ENCODE measurements around the gene CLTA. TPM values are rescaled to one million over a fixed set of nuclear protein-coding genes. Genes with fewer than 3 reads are reported as not detected.

CLTA gene
- total RNA-seq = 100 to 1,000 TPM; 123 to 133 TPM

GRCh38 chr9:36190388-36191289, at the start of gene CLTA:
Gene CLTA, plus strand, starts transcription at chr9:36190921. Its CDS starts 136 bp downstream, at chr9:36191057.
- intact Hi-C loops (cut with DNase I, micrococcal nuclease) = loop anchor here (1.0 to 10.0 kb wide), 15 partner anchors 16 to 1294 kb away; partner anchors contain the start of genes GNE (in 2 of the 2), ATOSB (in 1 of the 2), CCDC107 (in 1 of the 2) and CREB3 (in 1 of the 2)
- Mint-ChIP-seq H3K4me1 (peaks cover 45% of the 10 kb centered on the region), H3K9me3 (ENCODE audit: low read depth) (no peaks in the 10 kb centered on the region), H3K27ac (peak within 1 kb of the TSS; percentile 88), H3K36me3 (ENCODE audit: low read depth) (peaks cover 29% of the 10 kb centered on the region), H3K27me3 (no peaks in the 10 kb centered on the region), H3K4me3 (peak within 1 kb of the TSS; percentile 95)
- ATAC-seq = peak; percentile 99
- CTCF ChIA-PET = interaction anchor here (0.5 to 5.2 kb wide), 45 partner anchors 9 to 1181 kb away, joined by 3 to 38 read pairs (median 4); partner anchors contain the start of genes CCIN and RECK
- POLR2A ChIA-PET = interaction anchor here (0.6 to 1.9 kb wide), 11 partner anchors 12 to 1735 kb away, joined by 3 to 8 read pairs (median 3); partner anchors contain the start of genes GLIPR2 and RNF38
- DNase-seq = peak; percentile 96

DNA sequence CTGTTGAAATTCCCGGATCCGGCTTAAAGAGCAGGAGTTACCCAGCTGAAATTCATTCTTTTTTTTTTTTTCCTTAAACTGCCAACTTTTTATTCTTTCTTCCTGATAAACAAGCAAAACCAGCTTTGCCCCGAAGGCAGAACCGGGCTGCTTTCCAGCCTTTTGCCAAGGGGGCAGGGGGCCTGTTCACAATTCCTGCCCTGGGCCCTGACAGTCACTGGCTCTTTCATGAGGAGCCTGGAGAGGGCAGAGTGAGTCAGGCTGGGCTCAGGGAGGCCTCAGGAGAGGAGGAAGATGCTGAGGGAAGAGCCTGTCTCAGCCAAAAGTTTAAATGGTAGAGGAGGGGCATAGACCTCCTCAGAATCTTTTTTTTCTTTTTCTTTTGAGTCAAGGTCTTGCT, 49.4 kb upstream of the CLTA start:
- Mint-ChIP-seq H3K4me3 (no peak overlapping the region), H3K9me3 (ENCODE audit: low read depth) (peaks cover 11% of the 10 kb centered on the region), H3K36me3 (ENCODE audit: low read depth) (peaks cover 22% of the 10 kb centered on the region), H3K27ac (no peak overlapping the region), H3K27me3 (no peaks in the 10 kb centered on the region), H3K4me1 (peaks cover 90% of the 10 kb centered on the region)
- intact Hi-C loops (cut with DNase I, micrococcal nuclease) = no loop called here
- ChIA-PET POLR2A (no interaction called here), CTCF (interaction anchor here (1.0 kb wide), 1 partner anchor 26 kb away, joined by 3 read pairs; no protein-coding TSS in a partner anchor)
- DNase-seq = no peak
- no peak for ATAC-seq

- CTCF ChIA-PET = interaction anchor here (1.0 to 1.4 kb wide), 3 partner anchors 9 to 25 kb away, joined by 3 to 4 read pairs (median 3); no protein-coding TSS in a partner anchor
- ATAC-seq (no peak), DNase-seq (no peak)
- Mint-ChIP-seq H3K4me3 (no peak overlapping the region), H3K9me3 (ENCODE audit: low read depth) (peaks cover 12% of the 10 kb centered on the region), H3K4me1 (peaks cover 91% of the 10 kb centered on the region), H3K27me3 (no peaks in the 10 kb centered on the region), H3K27ac (peak overlapping the region; percentile 72), H3K36me3 (ENCODE audit: low read depth) (peaks cover 24% of the 10 kb centered on the region)
- POLR2A ChIA-PET = no interaction called here
- intact Hi-C loops (cut with DNase I, micrococcal nuclease) = no loop called here
These were observed 49.0 kb upstream of the CLTA start for GRCh38 chr9:36141761-36142160.

GRCh38 chr9:36142510-36143244, 48.0 kb upstream of the CLTA start:
- Mint-ChIP-seq H3K9me3 (ENCODE audit: low read depth) (peaks cover 12% of the 10 kb centered on the region), H3K27me3 (no peaks in the 10 kb centered on the region), H3K27ac (peak overlapping the region; percentile 89), H3K4me3 (peak overlapping the region; percentile 67), H3K36me3 (ENCODE audit: low read depth) (peaks cover 29% of the 10 kb centered on the region), H3K4me1 (peaks cover 93% of the 10 kb centered on the region)
- intact Hi-C loops (cut with DNase I, micrococcal nuclease) = no loop called here
- ChIA-PET CTCF (interaction anchor here (1.2 to 1.4 kb wide), 2 partner anchors 8 to 12 kb away, joined by 3 to 4 read pairs; no protein-coding TSS in a partner anchor), POLR2A (interaction anchor here (1.2 kb wide), 1 partner anchor 48 kb away, joined by 3 read pairs; the partner anchor contains the start of gene CLTA)
- no peak for DNase-seq
- ATAC-seq = peak; percentile 15

GRCh38 chr9:36143245-36143641, 47.5 kb upstream of the CLTA start:
- peaks cover 95% of the 10 kb centered on the region for H3K4me1 Mint-ChIP-seq
- DNase-seq (no peak), ATAC-seq (no peak)
- peaks cover 29% of the 10 kb centered on the region for H3K36me3 Mint-ChIP-seq (ENCODE audit: low read depth)
- ChIA-PET POLR2A (interaction anchor here (1.2 kb wide), 1 partner anchor 47 kb away, joined by 3 read pairs; the partner anchor contains the start of gene CLTA), CTCF (interaction anchor here (0.7 to 1.9 kb wide), 3 partner anchors 14 to 486 kb away, joined by 3 to 14 read pairs (median 3); no protein-coding TSS in a partner anchor)
- intact Hi-C loops (cut with DNase I, micrococcal nuclease) = no loop called here
- peaks cover 12% of the 10 kb centered on the region for H3K9me3 Mint-ChIP-seq (ENCODE audit: low read depth)
- peak overlapping the region; percentile 67 for H3K4me3 Mint-ChIP-seq
- H3K27ac Mint-ChIP-seq = peak overlapping the region; percentile 89
- H3K27me3 Mint-ChIP-seq = no peaks in the 10 kb centered on the region

DNA sequence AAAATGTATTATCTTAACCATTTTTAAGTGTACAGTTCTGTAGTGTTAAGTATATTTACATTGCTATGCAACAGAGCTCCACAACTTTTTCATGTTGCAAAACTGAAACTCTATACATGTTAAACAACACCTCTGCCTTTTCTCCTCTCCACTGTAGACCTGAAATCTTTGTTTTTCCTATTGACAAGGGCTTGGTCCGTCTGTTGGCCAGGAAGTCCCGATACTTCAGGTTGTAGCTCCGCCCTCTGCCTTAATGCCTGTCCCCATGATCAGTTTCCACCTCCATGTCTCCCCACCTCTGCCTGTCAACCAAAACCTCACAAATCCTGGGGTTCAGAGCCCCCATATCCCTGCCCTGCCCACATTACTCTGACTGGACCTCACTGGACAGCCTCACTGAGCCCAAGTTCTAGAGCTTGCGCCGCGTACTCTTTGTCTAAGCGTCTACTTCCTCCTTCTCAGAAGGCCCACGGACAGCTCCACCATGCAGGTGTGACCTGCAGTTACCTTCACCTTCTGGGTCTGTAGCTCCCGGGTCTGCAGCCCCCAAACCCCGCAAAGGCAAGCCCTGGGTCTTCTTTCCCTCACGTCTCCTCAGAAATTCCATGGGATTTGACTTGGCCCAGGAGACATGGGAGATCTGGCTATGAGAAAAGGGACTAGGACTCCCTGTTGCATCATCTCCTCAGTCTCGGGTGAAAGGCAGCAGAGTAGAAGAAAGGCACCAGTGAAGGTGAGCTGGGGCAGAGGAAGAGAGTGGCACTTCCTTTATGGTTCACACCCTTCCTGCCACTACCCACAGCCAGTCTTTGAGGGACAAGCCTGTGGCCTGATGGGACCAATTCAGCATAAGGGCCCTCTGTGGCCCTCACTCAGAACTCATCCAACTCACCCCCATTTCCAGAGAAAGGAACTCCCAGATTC, 46.1 kb upstream of the CLTA start:
- Mint-ChIP-seq H3K27ac (peak overlapping the region; percentile 89), H3K4me1 (peaks cover 93% of the 10 kb centered on the region), H3K4me3 (peak overlapping the region; percentile 67), H3K36me3 (ENCODE audit: low read depth) (peaks cover 29% of the 10 kb centered on the region), H3K27me3 (no peaks in the 10 kb centered on the region), H3K9me3 (ENCODE audit: low read depth) (peaks cover 12% of the 10 kb centered on the region)
- DNase-seq (no peak), ATAC-seq (peak; percentile 44)
- POLR2A ChIA-PET = no interaction called here
- CTCF ChIA-PET = interaction anchor here (0.6 to 1.9 kb wide), 8 partner anchors 8 to 488 kb away, joined by 3 to 14 read pairs (median 3); no protein-coding TSS in a partner anchor
- intact Hi-C loops (cut with DNase I, micrococcal nuclease) = loop anchor here in 1 of 2 experiments (1.0 kb wide), 1 partner anchor 8 kb away; the partner anchor contains the start of gene GLIPR2

GRCh38 chr9:36145970-36146369, 44.8 kb upstream of the CLTA start:
- Mint-ChIP-seq H3K4me3 (no peak overlapping the region), H3K27ac (no peak overlapping the region), H3K27me3 (no peaks in the 10 kb centered on the region), H3K36me3 (ENCODE audit: low read depth) (peaks cover 31% of the 10 kb centered on the region), H3K4me1 (peaks cover 91% of the 10 kb centered on the region), H3K9me3 (ENCODE audit: low read depth) (peaks cover 12% of the 10 kb centered on the region)
- intact Hi-C loops (cut with DNase I, micrococcal nuclease) = no loop called here
- no peak for DNase-seq
- ChIA-PET CTCF (no interaction called here), POLR2A (no interaction called here)
- no peak for ATAC-seq

- POLR2A ChIA-PET = no interaction called here
- H3K27ac Mint-ChIP-seq = no peak overlapping the region
- peaks cover 31% of the 10 kb centered on the region for H3K36me3 Mint-ChIP-seq (ENCODE audit: low read depth)
- CTCF ChIA-PET = interaction anchor here (1.4 kb wide), 1 partner anchor 159 kb away, joined by 3 read pairs; no protein-coding TSS in a partner anchor
- H3K4me1 Mint-ChIP-seq = peaks cover 91% of the 10 kb centered on the region
- ATAC-seq (no peak), DNase-seq (no peak)
- intact Hi-C loops (cut with DNase I, micrococcal nuclease) = no loop called here
- H3K9me3 Mint-ChIP-seq (ENCODE audit: low read depth) = peaks cover 12% of the 10 kb centered on the region
- H3K4me3 Mint-ChIP-seq = no peak overlapping the region
- H3K27me3 Mint-ChIP-seq = no peaks in the 10 kb centered on the region
These were observed 44.1 kb upstream of the CLTA start for GRCh38 chr9:36146651-36147050.

DNA sequence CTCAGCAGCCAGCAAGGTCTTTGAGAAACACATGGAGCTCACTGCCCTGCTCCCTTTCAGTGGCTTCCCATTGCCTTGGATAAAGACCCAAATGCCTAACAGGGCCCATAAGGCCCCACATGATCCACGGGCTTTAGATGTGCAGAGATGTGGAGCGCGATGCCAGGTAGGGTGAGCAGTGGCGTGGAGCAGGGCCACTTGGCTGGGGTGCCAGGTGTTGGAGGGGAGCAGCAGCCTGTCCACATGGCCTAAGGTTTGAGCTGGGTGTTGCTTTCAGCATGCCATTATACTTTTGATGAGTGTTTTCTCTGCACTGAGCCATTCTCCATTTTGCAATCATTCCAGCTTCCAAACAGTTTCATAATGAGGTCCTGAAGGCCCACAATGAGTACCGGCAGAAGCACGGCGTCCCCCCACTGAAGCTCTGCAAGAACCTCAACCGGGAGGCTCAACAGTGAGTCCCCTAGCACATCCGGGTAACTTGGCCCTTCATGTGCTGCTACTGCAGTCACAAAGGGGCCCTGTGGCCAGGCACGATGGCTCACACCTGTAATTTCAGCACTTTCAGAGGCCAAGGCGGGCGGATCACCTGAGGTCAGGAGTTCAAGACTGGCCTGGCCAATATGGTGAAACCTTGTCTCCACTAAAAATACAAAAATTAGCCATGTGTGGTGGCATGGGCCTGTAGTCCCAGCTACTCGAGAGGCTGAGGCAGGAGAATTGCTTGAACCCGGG, 43.1 kb upstream of the CLTA start:
- no peak overlapping the region for H3K4me3 Mint-ChIP-seq

More for the DNA sequence above, 43.1 kb upstream of the CLTA start:
- intact Hi-C loops (cut with DNase I, micrococcal nuclease) = no loop called here
- ChIA-PET CTCF (interaction anchor here (0.6 to 1.7 kb wide), 6 partner anchors 14 to 1017 kb away, joined by 3 to 5 read pairs (median 4); no protein-coding TSS in a partner anchor), POLR2A (no interaction called here)
- peaks cover 89% of the 10 kb centered on the region for H3K4me1 Mint-ChIP-seq
- H3K9me3 Mint-ChIP-seq (ENCODE audit: low read depth) = peaks cover 12% of the 10 kb centered on the region
- ATAC-seq = no peak
- no peak overlapping the region for H3K27ac Mint-ChIP-seq
- no peaks in the 10 kb centered on the region for H3K27me3 Mint-ChIP-seq
- H3K36me3 Mint-ChIP-seq (ENCODE audit: low read depth) = peaks cover 34% of the 10 kb centered on the region
- no peak for DNase-seq

Data from activated CD4-positive, alpha-beta T cell treated with anti-CD3 and anti-CD28 coated beads for 36 hours (primary cell).